Colonic mucosa (tissue), 4 donors: ENCODE data around the gene HIF3A. TPM values are rescaled to one million over a fixed set of nuclear protein-coding genes. Genes with fewer than 3 reads are reported as not detected.
"Not testable (repeated sequence)": the region's sequence is repeated elsewhere in the genome, so short reads cannot be mapped to it uniquely, and the experiment has no call there.

Experiments used
- DNase-seq: peaks from one replicate; pipeline ENCODE4 v3.0.0-alpha.2; 2020
- H3K27ac ChIP-seq: fragments of 200-600 bp; one replicate; pipeline ENCODE4 v1.8.0; 2021
- H3K27me3 ChIP-seq: fragments of 200-600 bp; one replicate; pipeline ENCODE4 v1.8.0; 2021
- H3K36me3 ChIP-seq: fragments of 200-600 bp; one replicate; pipeline ENCODE4 v1.8.0; 2021
- H3K4me1 ChIP-seq: fragments of 200-600 bp; one replicate; pipeline ENCODE4 v1.8.0; 2021; ENCODE audit warnings: mild to moderate bottlenecking
- H3K4me3 ChIP-seq: fragments of 200-600 bp; one replicate; pipeline ENCODE4 v1.8.0; 2021
- H3K9ac ChIP-seq, 2 donors: one replicate each; pipeline ENCODE4 v1.7.0; 2013; ENCODE audit warnings: control low read depth in 2 of 2, low read depth in 2 of 2, low read length in 2 of 2
- H3K9me3 ChIP-seq: fragments of 200-600 bp; one replicate; pipeline ENCODE4 v1.8.0; 2021
- intact Hi-C: fragments of 100-400 bp; cut with DNase I; formaldehyde crosslinking; loops from one replicate; pipeline ENCODE4 v1.14.1; 2022
- total RNA-seq, 2 donors: library from RNA; stranded (reverse); fragmentation: NEBNext Ultra II Directional in 1 of 2; extraction: Animal tissue kit (Norgen Biotek cat#: 25700) in 1 of 2; gene quantifications; one replicate each; pipeline ENCODE4 v1.2.1, GENCODE V29; 2021
- TF ChIP-seq, protein P1 (sequence below): fragments of 200-600 bp; IDR thresholded peaks from one replicate; pipeline ENCODE4 v1.8.0; 2022; ENCODE audit warnings: antibody characterized with exemption, mild to moderate bottlenecking
- donor health status: healthy.
- donor health status: DM: no; HTN: no; CAD: no.
- donor health status: DM: no; HTN: no; CAD: no.

Gene HIF3A
- 1 to 10 TPM; 5.7 to 7.1 TPM for total RNA-seq

DNA sequence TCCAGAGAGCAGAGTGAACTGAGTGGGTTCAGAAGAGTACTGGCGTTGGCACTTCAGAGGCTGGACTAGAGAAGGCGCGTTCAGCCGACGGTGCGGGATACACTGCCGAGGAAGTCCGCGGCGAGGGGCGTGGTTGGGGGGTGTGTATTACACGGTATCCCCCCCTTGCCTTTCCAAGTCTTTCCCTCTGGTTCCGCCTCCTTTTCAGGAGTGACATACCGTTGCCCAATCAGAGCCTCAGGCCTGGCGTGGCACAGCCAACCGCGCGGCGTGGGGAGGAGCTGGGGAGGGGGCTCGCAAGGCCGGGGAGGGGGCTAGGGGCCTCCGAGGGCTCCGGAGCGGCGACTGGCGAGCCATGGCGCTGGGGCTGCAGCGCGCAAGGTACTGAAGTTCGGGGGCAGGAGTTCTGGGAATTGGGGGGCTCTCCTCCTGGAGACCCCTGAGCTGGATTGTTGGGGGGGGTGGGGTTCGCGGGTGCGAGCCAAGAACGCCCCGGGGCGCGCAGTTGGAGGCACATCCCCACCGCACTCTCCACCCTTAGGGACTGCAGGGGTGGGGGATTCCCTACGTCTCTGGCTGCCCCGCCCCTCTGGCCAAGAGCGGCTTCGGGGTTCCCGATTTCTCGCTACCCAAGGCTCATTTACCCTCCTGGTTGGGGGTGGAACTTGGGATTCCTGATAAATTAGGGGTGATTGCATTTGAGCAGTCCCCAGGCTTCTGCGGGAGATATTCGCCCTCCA, at the start of gene HIF3A:
Gene HIF3A, plus strand, starts transcription at position 321 of the 740 bp plus-strand sequence. Its CDS starts 35 bp downstream, at position 356.
- no peak within 1 kb of the TSS for H3K27ac ChIP-seq
- TF ChIP-seq, protein P1, sequence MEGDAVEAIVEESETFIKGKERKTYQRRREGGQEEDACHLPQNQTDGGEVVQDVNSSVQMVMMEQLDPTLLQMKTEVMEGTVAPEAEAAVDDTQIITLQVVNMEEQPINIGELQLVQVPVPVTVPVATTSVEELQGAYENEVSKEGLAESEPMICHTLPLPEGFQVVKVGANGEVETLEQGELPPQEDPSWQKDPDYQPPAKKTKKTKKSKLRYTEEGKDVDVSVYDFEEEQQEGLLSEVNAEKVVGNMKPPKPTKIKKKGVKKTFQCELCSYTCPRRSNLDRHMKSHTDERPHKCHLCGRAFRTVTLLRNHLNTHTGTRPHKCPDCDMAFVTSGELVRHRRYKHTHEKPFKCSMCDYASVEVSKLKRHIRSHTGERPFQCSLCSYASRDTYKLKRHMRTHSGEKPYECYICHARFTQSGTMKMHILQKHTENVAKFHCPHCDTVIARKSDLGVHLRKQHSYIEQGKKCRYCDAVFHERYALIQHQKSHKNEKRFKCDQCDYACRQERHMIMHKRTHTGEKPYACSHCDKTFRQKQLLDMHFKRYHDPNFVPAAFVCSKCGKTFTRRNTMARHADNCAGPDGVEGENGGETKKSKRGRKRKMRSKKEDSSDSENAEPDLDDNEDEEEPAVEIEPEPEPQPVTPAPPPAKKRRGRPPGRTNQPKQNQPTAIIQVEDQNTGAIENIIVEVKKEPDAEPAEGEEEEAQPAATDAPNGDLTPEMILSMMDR = no peak

DNA sequence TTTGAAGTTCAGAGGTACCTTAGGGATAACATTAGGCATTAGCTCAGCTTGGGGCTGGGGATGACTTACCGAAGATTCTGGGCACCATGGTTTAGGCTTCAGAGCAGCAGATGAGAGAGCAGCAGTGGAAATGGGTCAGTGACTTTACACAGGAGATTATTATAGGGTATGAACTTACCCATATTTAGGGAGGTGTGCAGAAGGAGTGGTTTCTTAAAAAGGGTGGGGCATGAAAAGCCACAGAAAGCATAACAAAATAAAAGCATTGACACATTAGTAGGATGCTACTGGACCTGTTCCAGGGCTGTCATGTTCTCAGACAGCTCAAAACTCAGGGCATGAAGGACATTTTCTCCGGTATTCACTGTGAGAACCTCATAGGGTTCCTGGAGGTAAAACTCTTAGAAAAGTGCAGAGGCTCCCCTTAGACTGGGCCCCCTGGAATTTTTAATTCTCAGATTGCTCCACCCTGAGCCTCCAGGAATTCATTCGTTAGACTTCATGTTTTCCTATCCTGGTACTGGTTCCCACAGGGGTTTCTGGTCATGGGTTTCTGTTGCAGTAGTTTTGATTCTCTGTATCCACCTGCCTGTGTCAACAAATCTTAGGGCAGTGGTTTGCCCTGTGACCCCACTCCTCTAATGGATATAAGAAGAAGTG, 46.6 kb upstream of the HIF3A start:
- no peak for DNase-seq
- H3K36me3 ChIP-seq = no peaks in the 10 kb centered on the region

More for the DNA sequence above, at the start of gene HIF3A:
- H3K9me3 ChIP-seq = no peaks in the 10 kb centered on the region
- no peaks in the 10 kb centered on the region for H3K27me3 ChIP-seq
- no peaks in the 10 kb centered on the region for H3K36me3 ChIP-seq
- H3K9ac ChIP-seq = peak within 1 kb of the TSS in 1 of 2 donors; percentile 74
- peak; percentile 74 for DNase-seq
- H3K4me3 ChIP-seq = peak within 1 kb of the TSS; percentile 13
- intact Hi-C loops = no loop called here
- peaks cover 14% of the 10 kb centered on the region for H3K4me1 ChIP-seq

DNA sequence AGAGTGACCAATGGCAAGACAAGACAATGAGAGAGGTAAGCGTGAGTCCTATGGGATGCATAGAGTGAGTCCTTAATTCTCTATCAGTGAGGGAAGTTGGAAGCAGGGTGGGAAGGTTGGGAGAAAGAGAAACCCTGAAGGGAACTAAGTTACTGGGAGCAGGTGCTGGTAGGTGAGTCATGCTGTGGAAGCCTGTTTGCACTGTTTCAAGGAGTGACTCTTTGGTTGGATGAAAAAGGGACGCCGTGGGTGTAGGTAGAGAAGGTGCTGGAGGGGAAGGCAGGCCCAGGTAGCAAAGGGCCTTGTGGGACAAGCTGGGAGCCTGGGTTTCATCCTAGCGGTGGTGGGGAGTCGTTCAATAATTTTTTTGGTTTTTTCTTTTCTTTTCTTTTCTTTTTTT, 45.4 kb upstream of the HIF3A start:
- no peaks in the 10 kb centered on the region for H3K36me3 ChIP-seq
- H3K9me3 ChIP-seq = no peaks in the 10 kb centered on the region
- no peak overlapping the region for H3K9ac ChIP-seq
- DNase-seq = no peak
- H3K4me1 ChIP-seq = no peaks in the 10 kb centered on the region
- no peak overlapping the region for H3K27ac ChIP-seq
- intact Hi-C loops = no loop called here
- H3K27me3 ChIP-seq = no peaks in the 10 kb centered on the region
- TF ChIP-seq, protein P1 = no peak
- H3K4me3 ChIP-seq = no peak overlapping the region

More for the DNA sequence above, 46.6 kb upstream of the HIF3A start:
- Histone ChIP-seq H3K4me3 (no peak overlapping the region), H3K9ac (no peak overlapping the region), H3K4me1 (no peaks in the 10 kb centered on the region), H3K27me3 (no peaks in the 10 kb centered on the region), H3K27ac (no peak overlapping the region), H3K9me3 (no peaks in the 10 kb centered on the region)
- intact Hi-C loops = no loop called here
- TF ChIP-seq, protein P1 = no peak

DNA sequence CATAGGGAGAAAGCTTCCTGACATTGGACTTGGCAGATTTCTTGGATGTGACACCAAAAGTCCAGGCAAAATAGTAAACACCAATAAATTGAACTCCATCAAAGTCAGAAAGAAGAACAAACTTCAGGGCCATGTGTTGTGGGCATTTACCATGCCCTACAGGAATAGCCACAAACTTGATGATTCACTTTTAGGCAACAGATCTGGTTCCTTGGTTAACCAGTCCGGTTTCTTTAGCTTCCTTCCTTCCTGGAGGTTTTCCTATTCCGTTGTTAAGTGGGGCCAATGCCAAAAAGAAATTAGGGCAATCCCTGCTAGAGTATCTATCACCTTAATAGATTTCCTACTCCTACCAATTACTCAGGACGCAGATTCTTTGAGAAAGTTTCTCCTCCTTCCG, 42.1 kb upstream of the HIF3A start:
- H3K9me3 ChIP-seq = no peaks in the 10 kb centered on the region
- no peak overlapping the region for H3K4me3 ChIP-seq
- H3K9ac ChIP-seq = no peak overlapping the region
- DNase-seq = no peak
- TF ChIP-seq, protein P1 = no peak
- no peaks in the 10 kb centered on the region for H3K36me3 ChIP-seq
- H3K27ac ChIP-seq = no peak overlapping the region
- no peaks in the 10 kb centered on the region for H3K4me1 ChIP-seq
- no peaks in the 10 kb centered on the region for H3K27me3 ChIP-seq
- intact Hi-C loops = no loop called here

DNA sequence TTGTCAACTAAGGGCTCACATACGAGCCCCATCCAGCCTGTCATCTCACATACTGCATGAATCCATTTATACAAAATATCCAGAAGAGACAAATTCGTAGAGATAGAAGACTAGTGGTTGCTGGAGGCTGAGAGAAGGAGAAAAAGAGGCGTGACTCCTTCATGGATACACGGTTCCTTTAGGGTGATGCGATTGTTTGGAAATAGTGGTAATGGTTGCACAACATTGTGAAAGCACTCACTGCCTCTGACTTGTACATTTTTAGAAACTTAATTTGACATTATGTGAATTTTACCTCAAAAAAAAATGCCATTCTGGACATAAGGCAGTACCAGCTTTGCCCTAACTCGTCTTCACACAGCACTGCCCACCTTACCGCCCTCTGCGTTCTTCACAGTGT, 40.0 kb upstream of the HIF3A start:
- H3K9ac ChIP-seq = no peak overlapping the region
- H3K4me3 ChIP-seq = no peak overlapping the region
- H3K27ac ChIP-seq = no peak overlapping the region
- no peaks in the 10 kb centered on the region for H3K36me3 ChIP-seq
- intact Hi-C loops = no loop called here
- DNase-seq = no peak
- H3K27me3 ChIP-seq = no peaks in the 10 kb centered on the region
- TF ChIP-seq, protein P1 = no peak
- H3K9me3 ChIP-seq = no peaks in the 10 kb centered on the region
- no peaks in the 10 kb centered on the region for H3K4me1 ChIP-seq

DNA sequence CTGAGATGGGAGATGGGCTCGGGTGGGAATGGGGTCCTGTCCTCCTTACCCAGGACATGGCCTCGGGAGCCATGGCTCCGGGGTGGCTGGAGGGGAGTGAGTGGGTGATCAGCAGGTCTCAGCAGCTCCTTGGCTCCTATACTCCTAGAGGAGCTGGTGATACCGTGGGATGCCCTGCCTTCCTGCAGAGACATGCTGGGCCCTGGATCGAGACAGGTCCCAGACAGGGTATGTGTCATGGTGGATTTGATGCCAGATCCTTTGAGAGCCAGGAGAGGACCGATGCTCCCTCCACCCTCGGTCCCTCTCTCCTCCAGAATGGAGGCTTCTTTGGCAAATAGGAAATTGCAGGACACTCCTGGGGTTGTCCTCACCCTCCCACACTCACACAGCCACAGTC, 35.3 kb upstream of the HIF3A start:
- not testable (repeated sequence) for H3K4me1 ChIP-seq, H3K27ac ChIP-seq, H3K9me3 ChIP-seq, H3K27me3 ChIP-seq, H3K9ac ChIP-seq, H3K4me3 ChIP-seq, DNase-seq, H3K36me3 ChIP-seq
- intact Hi-C loops = loop anchor here (5.0 kb wide), 1 partner anchor 69 kb away; no protein-coding TSS in a partner anchor

DNA sequence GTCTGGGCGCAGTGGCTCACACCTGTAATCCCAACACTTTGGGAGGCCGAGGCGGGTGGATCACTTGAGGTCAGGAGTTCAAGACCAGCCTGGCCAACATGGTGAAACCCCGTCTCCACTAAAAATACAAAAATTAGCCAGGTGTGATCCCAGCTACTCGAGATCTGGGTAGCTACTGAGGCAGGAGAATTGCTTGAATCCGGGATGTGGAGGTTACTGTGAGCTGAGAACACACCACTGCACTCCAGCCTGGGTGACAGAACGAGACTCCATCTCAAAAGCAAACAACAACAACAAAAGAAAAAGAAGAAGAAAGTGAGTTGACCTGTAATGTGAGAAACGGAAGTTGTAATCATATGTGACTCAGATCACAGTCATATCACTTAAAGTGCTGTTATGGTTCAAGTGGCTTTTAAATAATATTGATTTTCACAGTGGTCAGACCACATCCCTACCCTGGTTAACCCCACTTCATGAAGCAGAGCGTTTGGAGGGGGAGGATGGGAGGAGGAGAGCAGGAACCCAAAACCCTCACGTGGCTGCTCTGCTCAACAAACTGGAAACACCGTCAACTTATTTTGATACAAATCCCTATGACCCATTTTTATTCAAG, 34.1 kb upstream of the HIF3A start:
- intact Hi-C loops = loop anchor here (5.0 kb wide), 1 partner anchor 70 kb away; no protein-coding TSS in a partner anchor
- H3K9me3 ChIP-seq, DNase-seq, H3K4me3 ChIP-seq, H3K27ac ChIP-seq, H3K36me3 ChIP-seq, H3K4me1 ChIP-seq, H3K27me3 ChIP-seq, H3K9ac ChIP-seq: not testable (repeated sequence)

DNA sequence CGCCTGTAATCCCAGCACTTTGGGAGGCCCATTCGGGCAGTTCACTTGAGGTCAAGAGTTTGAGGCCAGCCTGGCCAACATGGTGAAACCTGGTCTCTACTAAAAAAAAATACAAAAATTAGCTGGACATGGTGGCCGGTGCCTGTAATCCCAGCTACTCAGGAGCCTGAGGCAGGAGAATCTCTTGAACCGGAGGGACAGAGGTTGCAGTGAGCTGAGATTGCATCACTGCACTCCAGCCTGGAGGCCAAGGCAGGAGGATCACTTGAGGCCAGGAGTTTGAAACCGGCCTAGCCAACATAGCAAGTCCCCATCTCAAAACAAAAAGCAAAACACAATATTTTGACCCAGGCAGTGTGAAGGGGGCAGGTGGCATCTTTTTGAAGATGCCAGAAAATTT, 32.0 kb upstream of the HIF3A start:
- H3K27ac ChIP-seq, H3K9me3 ChIP-seq, H3K9ac ChIP-seq, H3K36me3 ChIP-seq, H3K4me1 ChIP-seq, H3K27me3 ChIP-seq, DNase-seq, H3K4me3 ChIP-seq: not testable (repeated sequence)
- intact Hi-C loops = loop anchor here (2.0 to 5.0 kb wide), 3 partner anchors 72 to 236 kb away; no protein-coding TSS in a partner anchor
